ENCODE data around the gene KLF15.
A peak's percentile ranks its signal among the peaks of the same experiment; 100 is the strongest.

KLF15 gene

GRCh38 chr3:126351771-126352475, 5.3 kb downstream of the KLF15 start:
- Histone ChIP-seq H3K9me3 (no peaks in the 10 kb centered on the region), H3K4me3 (no peak overlapping the region), H3K27ac (no peak overlapping the region), H3K36me3 (peaks cover 64 to 75% (median 72%) of the 10 kb centered on the region in 3 donors), H3K27me3 (no peaks in the 10 kb centered on the region), H3K4me1 (peaks cover 0 to 88% (median 61%) of the 10 kb centered on the region in 4 donors)
- no peak for TF ChIP-seq CTCF (IDR thresholded peaks at IDR 0.05)
- peak; percentile 18 to 65 for DNase-seq
- intact Hi-C loops (cut with DNase I; ENCODE audit: low total_unique reads), result no loop called here

- intact Hi-C loops (cut with DNase I; ENCODE audit: low total_unique reads), result no loop called here
- peaks cover 0 to 95% (median 61%) of the 10 kb centered on the region in 4 donors for H3K4me1 ChIP-seq
Measured at GRCh38 chr3:126351086-126351770, 6.0 kb downstream of the KLF15 start.

DNA sequence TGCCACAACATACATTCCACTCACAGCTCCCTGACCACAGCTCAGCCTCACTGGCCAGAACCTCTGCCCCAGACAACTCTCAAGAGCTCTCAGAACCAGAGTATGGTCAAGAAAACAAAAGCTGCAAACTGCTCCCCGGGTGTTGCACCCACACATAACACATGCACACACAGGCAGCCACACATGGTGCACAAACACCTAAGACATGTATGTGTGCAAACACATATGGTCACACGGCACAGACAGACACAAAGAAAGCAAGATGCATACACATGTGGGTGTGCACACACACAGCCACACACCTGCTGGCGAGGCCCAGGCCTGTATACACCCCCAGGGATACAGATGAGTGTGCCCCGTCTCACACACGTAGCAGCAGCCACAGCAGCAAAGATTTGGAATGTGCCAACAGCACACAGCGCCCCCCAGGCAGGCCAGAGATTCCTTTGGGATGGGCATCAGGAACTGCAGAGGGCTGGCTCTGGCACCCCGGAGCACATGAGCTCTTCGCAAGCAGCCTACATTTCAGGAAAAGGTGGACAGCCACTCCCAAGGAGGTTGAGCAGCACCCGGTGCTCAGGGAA, 6.6 kb downstream of the KLF15 start:
- intact Hi-C loops (cut with DNase I; ENCODE audit: low total_unique reads), result no loop called here
- no peak for TF ChIP-seq CTCF (IDR thresholded peaks at IDR 0.05)
- H3K9me3 ChIP-seq, result no peaks in the 10 kb centered on the region
- peak; percentile 18 to 64 for DNase-seq
- peaks cover 78 to 88% (median 85%) of the 10 kb centered on the region in 3 donors for H3K36me3 ChIP-seq
- no peaks in the 10 kb centered on the region for H3K27me3 ChIP-seq
- H3K4me1 ChIP-seq, result peaks cover 0 to 98% (median 64%) of the 10 kb centered on the region in 4 donors
- H3K4me3 ChIP-seq, result no peak overlapping the region
- H3K27ac ChIP-seq, result no peak overlapping the region

More at GRCh38 chr3:126351086-126351770, 6.0 kb downstream of the KLF15 start:
- no peak for TF ChIP-seq CTCF (IDR thresholded peaks at IDR 0.05)
- peaks cover 71 to 82% (median 79%) of the 10 kb centered on the region in 3 donors for H3K36me3 ChIP-seq
- H3K4me3 ChIP-seq, result no peak overlapping the region
- H3K9me3 ChIP-seq, result no peaks in the 10 kb centered on the region
- no peaks in the 10 kb centered on the region for H3K27me3 ChIP-seq
- peak; percentile 18 to 63 for DNase-seq
- H3K27ac ChIP-seq, result no peak overlapping the region

DNA sequence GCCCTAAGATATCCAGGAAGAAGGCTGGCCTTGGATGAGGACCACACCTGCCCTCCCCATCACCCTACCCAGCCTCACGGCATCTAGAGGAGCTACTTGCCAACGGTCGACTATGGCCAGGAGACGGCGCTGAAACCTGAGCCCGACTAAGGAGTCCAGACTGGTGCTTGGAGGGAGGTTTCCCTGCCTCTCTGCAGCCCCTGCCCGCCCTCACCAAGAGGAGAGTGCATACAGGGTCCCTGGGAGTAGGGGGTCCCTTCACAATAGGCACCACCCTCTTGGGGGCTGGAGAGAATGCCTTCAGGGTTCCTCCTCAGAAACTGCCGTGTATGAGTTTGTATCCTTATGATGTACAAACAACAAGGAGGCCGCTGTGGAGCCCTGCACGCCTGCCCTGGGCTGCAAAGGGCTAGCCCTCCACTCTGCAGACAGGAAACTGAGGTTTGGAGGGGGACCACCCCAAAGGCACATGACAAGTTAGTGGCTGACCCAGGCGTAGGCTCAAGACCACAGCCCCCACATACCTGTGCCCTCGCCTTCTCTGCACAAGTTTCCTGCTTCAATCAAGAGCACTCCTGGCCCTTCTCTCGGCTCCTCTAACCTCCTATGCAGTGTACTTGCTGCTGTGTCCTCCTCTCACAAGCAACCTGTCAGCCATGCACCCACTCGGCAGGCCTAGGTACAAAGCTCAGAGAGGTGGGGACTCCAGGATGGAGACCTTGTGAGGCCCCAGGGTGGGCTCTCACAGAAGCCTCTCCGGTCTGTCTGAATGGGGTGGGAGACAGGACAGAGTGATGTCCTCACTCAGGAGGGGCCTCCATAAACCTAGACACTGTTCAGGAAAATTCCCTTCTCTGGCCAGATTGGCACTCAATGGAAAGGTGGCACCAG, 7.4 kb downstream of the KLF15 start:
- H3K36me3 ChIP-seq, result peaks cover 85 to 95% (median 93%) of the 10 kb centered on the region in 3 donors
- intact Hi-C loops (cut with DNase I; ENCODE audit: low total_unique reads), result no loop called here

More for the DNA sequence above, 7.4 kb downstream of the KLF15 start:
- no peaks in the 10 kb centered on the region for H3K9me3 ChIP-seq
- no peaks in the 10 kb centered on the region for H3K27me3 ChIP-seq
- H3K27ac ChIP-seq, result no peak overlapping the region
- no peak for TF ChIP-seq CTCF (IDR thresholded peaks at IDR 0.05)
- DNase-seq, result peak; percentile 16 to 65
- peaks cover 0 to 91% (median 58%) of the 10 kb centered on the region in 4 donors for H3K4me1 ChIP-seq
- H3K4me3 ChIP-seq, result no peak overlapping the region

Data from tibial artery (tissue), 4 donors.